Measurements from ENCODE around the gene DGCR2. TPM values are rescaled to one million over a fixed set of nuclear protein-coding genes. Genes with fewer than 3 reads are reported as not detected.

Gene DGCR2
- total and polyA plus RNA-seq, 2 of the 8 experiments (the other 6 are each of a cell fraction or from before 2014, with no cell fraction given) = 42.3 to 62.2 TPM

- peaks cover 5 to 9% of the 10 kb centered on the region in 2 experiments for H4K20me1 ChIP-seq (replicated peaks in 1 of 2; ENCODE audit: control insufficient read depth in 1 of 2, insufficient read depth in 2 of 2, low read length in 2 of 2)
- CTCF ChIA-PET (ENCODE audit: partially characterized antibody) = interaction anchor here (0.9 to 2.7 kb wide), 2 partner anchors 15 to 23 kb away, joined by 3 to 10 read pairs; no protein-coding TSS in a partner anchor
- WGBS, 2 experiments (ENCODE audit: extremely low coverage in 1 of 2, insufficient coverage in 1 of 2, insufficient read length in 1 of 2, insufficient replicate concordance in 2 of 2, low coverage in 1 of 2, low lambda C conversion rate in 2 of 2, missing lambda C conversion rate in 1 of 2) = 93% methylated on average over 14 of the region's 14 CpGs; no CpG with 5 or more reads in 1 of the 2 experiments
Observed at GRCh38 chr22:19088866-19089595, 33.2 kb downstream of the DGCR2 start.

More at GRCh38 chr22:19088866-19089595, 33.2 kb downstream of the DGCR2 start:
- Histone ChIP-seq H2AK5ac (ENCODE audit: low read depth, low read length) (no peak overlapping the region), H3K9me3 (ENCODE audit: insufficient read depth in 2 of 2, low read depth in 1 of 2, low read length in 1 of 2) (peaks cover 0 to 2% of the 10 kb centered on the region in 2 experiments; a peak in 1 of 4 replicates), H3K4me3 (ENCODE audit: extremely low read depth in 1 of 4, insufficient read depth in 2 of 4, low read depth in 3 of 4, low read length in 4 of 4) (no peak overlapping the region), H3K14ac (ENCODE audit: insufficient read length) (no peak overlapping the region), H3K4me1 (replicated peaks in 1 of 4; ENCODE audit: control insufficient read depth in 3 of 4, insufficient read depth in 4 of 4, low read length in 3 of 4) (peaks cover 0 to 3% (median 0%) of the 10 kb centered on the region in 4 experiments; a peak in 1 of 7 replicates), H3K4ac (replicated peaks; ENCODE audit: insufficient read length, low read depth, low read length) (no peak overlapping the region), H2BK12ac (ENCODE audit: low read depth, low read length) (0 out of 2 replicates have a peak overlapping the region, but pooled peaks have one; percentile 9), H4K5ac (ENCODE audit: insufficient read length, low read depth, low read length) (no peak overlapping the region), H3K27me3 (replicated peaks in 1 of 4; ENCODE audit: control insufficient read depth in 3 of 4, extremely low read depth in 1 of 4, insufficient read depth in 3 of 4, low read length in 3 of 4) (no peaks in the 10 kb centered on the region), H3K56ac (replicated peaks; ENCODE audit: insufficient read length, low read depth, low read length) (no peak overlapping the region), H3K4me2 (ENCODE audit: insufficient read depth in 1 of 2, low read depth in 2 of 2, low read length in 2 of 2) (no peak overlapping the region), H2BK5ac (ENCODE audit: low read depth, low read length) (peak overlapping the region; percentile 66; the same call in 1 of the 2 replicates), H2BK120ac (replicated peaks; ENCODE audit: low read depth, low read length) (no peak overlapping the region), H2AFZ (ENCODE audit: low read length) (no peak overlapping the region), H3K23ac (ENCODE audit: insufficient read length) (no peak overlapping the region), H3K9ac (replicated peaks in 1 of 4; ENCODE audit: extremely low read depth in 1 of 4, low read depth in 3 of 4, low read length in 3 of 4) (no peak overlapping the region), H2BK20ac (ENCODE audit: low read length) (no peak overlapping the region), H2BK15ac (ENCODE audit: low read length) (no peak overlapping the region), H3K79me2 (ENCODE audit: control insufficient read depth in 1 of 2, insufficient read depth in 2 of 2, low read length in 2 of 2) (peaks cover 0 to 11% of the 10 kb centered on the region in 2 experiments; a peak in 2 of 4 replicates), H3K23me2 (ENCODE audit: low read depth, low read length) (no peaks in the 10 kb centered on the region), H3K36me3 (ENCODE audit: control insufficient read depth in 2 of 4, insufficient read depth in 4 of 4, low read length in 3 of 4) (peaks cover 0 to 6% (median 2%) of the 10 kb centered on the region in 4 experiments; a peak in 3 of 8 replicates), H3K27ac (ENCODE audit: low read depth, low read length) (no peak overlapping the region), H4K8ac (ENCODE audit: extremely low read depth, insufficient read depth, low read length) (peak overlapping the region; percentile 88), H3K79me1 (ENCODE audit: low read depth, low read length) (peaks cover 4% of the 10 kb centered on the region), H4K91ac (replicated peaks; ENCODE audit: insufficient read length, low read length) (no peak overlapping the region), H3K18ac (ENCODE audit: extremely low read depth, low read length) (no peak overlapping the region)
- no peak for DNase-seq (ENCODE audit: low read depth in 1 of 2, low spot score in 2 of 2)
- TF ChIP-seq EZH2 (IDR thresholded peaks at IDR 0.05; ENCODE audit: low read depth, low read length, severe bottlenecking) (no peak), ATF3 (IDR thresholded peaks at IDR 0.05; ENCODE audit: insufficient read depth, low read depth, low read length) (no peak), PHF8 (conservative IDR thresholded peaks at IDR 0.05; ENCODE audit: low read depth, low read length) (no peak), NRF1 (IDR thresholded peaks at IDR 0.05; ENCODE audit: low read depth, low read length) (no peak), CTCF (IDR thresholded peaks at IDR 0.05; ENCODE audit: control extremely low read depth in 1 of 3, insufficient read depth in 1 of 3, low read depth in 1 of 3, low read length in 3 of 3) (no peak), ASH2L (IDR thresholded peaks at IDR 0.05; ENCODE audit: low read length) (no peak)
- POLR2A ChIA-PET (ENCODE audit: partially characterized antibody) = interaction anchor here (1.5 kb wide), 1 partner anchor 10 kb away, joined by 3 read pairs; no protein-coding TSS in a partner anchor
- FAIRE-seq = no peak

Data from H1 (cell line).